Smooth muscle cell (in vitro differentiated cells): ENCODE data around the gene ZNRF1. TPM values are rescaled to one million over a fixed set of nuclear protein-coding genes. Genes with fewer than 3 reads are reported as not detected.
"Not testable (repeated sequence)": the region's sequence is repeated elsewhere in the genome, so short reads cannot be mapped to it uniquely, and the experiment has no call there.

Source experiments
- DNase-seq: peaks from one replicate; lab custom pipeline; 2025; ENCODE audit not compliant: unreplicated experiment; lab: John Stamatoyannopoulos, UW
- H2AFZ ChIP-seq: fragments of 200-600 bp; sonication (generic); 2 replicates; pipeline ENCODE4 v1.6.0; 2016; ENCODE audit warnings: antibody characterized with exemption, low read depth, mild to moderate bottlenecking
- H3F3A ChIP-seq: fragments of 200-600 bp; sonication (generic); 2 replicates; pipeline ENCODE4 v1.6.0; 2017; ENCODE audit warnings: antibody characterized with exemption, low read depth
- H3K27ac ChIP-seq: fragments of 200-600 bp; sonication (generic); 2 replicates; pipeline ENCODE4 v1.5.1; 2016; ENCODE audit warnings: low read depth, mild to moderate bottlenecking
- H3K27me3 ChIP-seq: fragments of 200-600 bp; sonication (generic); 2 replicates; pipeline ENCODE4 v1.6.1; 2016; ENCODE audit warnings: low read depth, mild to moderate bottlenecking
- H3K36me3 ChIP-seq: fragments of 200-600 bp; sonication (generic); 2 replicates; pipeline ENCODE4 v1.5.1; 2016; ENCODE audit warnings: low read depth
- H3K4me1 ChIP-seq: fragments of 200-600 bp; sonication (generic); 2 replicates; pipeline ENCODE4 v1.5.1; 2016; ENCODE audit warnings: low read depth
- H3K4me2 ChIP-seq: fragments of 200-600 bp; sonication (generic); 2 replicates; pipeline ENCODE4 v1.6.0; 2016; ENCODE audit warnings: mild to moderate bottlenecking
- H3K4me3 ChIP-seq: fragments of 200-600 bp; sonication (generic); 2 replicates; pipeline ENCODE4 v1.5.1; 2016; ENCODE audit warnings: mild to moderate bottlenecking
- H3K79me2 ChIP-seq: fragments of 200-600 bp; sonication (generic); 2 replicates; pipeline ENCODE4 v1.6.0; 2016; ENCODE audit warnings: low read depth, mild to moderate bottlenecking
- H3K9ac ChIP-seq: fragments of 200-600 bp; sonication (generic); 2 replicates; pipeline ENCODE4 v1.6.0; 2016; ENCODE audit warnings: low read depth
- H3K9me3 ChIP-seq: fragments of 200-600 bp; sonication (generic); replicated peaks from 2 replicates; pipeline ENCODE4 v1.5.1; 2016; ENCODE audit warnings: low read depth
- H4K20me1 ChIP-seq: fragments of 200-600 bp; sonication (generic); 2 replicates; pipeline ENCODE4 v1.6.0; 2016; ENCODE audit warnings: low read depth
- WGBS: methylation state at CpG from one replicate; pipeline ENCODE4 v1.1.7; 2016; ENCODE audit warnings: low lambda C conversion rate; 5-methylcytosine and 5-hydroxymethylcytosine counted together
- polyA plus RNA-seq: library from polyadenylated mRNA; unstranded; fragments of >200 nt; fragmentation: Nextera tagmentation; extraction: Ambion mirVana; gene quantifications from 2 replicates; pipeline ENCODE4 v1.2.1, GENCODE V29; 2016
- total RNA-seq: library from RNA; depleted of rRNA; stranded (reverse); fragments of >200 nt; gene quantifications from 2 replicates; pipeline ENCODE4 v1.2.3, GENCODE V29; 2014
- TF ChIP-seq, protein P1 (sequence below): fragments of 200-600 bp; sonication (generic); IDR thresholded peaks from 2 replicates; pipeline ENCODE4 v1.5.1; 2017; ENCODE audit warnings: borderline replicate concordance, mild to moderate bottlenecking, antibody characterized with exemption; ENCODE audit not compliant: insufficient read depth, poor library complexity, severe bottlenecking

The ZNRF1 gene
- total and polyA plus RNA-seq, 2 experiments from 2014 or later, result 18.2 to 45.4 TPM

DNA sequence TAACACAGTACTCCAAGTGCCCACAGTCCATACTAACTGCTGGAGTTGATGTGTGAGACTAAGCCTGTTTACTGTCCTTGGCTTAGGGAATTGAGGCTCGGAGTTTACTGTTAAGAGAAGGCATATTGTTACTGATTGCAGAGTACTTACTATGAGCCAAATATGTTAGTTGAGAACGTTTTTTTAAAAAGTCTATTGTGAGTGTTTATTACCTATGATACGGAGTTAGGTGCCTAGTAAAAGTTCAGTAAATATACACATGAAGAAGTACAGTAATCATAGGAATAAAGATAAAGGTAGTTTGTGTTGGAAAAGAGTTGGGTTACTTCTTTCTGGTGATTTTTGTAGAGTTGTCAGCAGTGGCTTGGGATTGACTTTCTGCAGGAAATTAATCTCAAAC, 25.4 kb downstream of the ZNRF1 start:
- Histone ChIP-seq H4K20me1 (peaks cover 51% of the 10 kb centered on the region), H3K4me2 (no peak overlapping the region), H3K4me3 (no peak overlapping the region), H3K27ac (no peak overlapping the region), H3K4me1 (no peaks in the 10 kb centered on the region), H3K27me3 (no peaks in the 10 kb centered on the region), H3K36me3 (no peaks in the 10 kb centered on the region), H2AFZ (no peak overlapping the region), H3K9me3 (peaks cover 12% of the 10 kb centered on the region), H3K9ac (no peak overlapping the region), H3K79me2 (peaks cover 69% of the 10 kb centered on the region), H3F3A (no peaks in the 10 kb centered on the region)
- WGBS, result 78% methylated on average over 3 of the region's 3 CpGs
- DNase-seq, result no peak
- TF ChIP-seq, protein P1, sequence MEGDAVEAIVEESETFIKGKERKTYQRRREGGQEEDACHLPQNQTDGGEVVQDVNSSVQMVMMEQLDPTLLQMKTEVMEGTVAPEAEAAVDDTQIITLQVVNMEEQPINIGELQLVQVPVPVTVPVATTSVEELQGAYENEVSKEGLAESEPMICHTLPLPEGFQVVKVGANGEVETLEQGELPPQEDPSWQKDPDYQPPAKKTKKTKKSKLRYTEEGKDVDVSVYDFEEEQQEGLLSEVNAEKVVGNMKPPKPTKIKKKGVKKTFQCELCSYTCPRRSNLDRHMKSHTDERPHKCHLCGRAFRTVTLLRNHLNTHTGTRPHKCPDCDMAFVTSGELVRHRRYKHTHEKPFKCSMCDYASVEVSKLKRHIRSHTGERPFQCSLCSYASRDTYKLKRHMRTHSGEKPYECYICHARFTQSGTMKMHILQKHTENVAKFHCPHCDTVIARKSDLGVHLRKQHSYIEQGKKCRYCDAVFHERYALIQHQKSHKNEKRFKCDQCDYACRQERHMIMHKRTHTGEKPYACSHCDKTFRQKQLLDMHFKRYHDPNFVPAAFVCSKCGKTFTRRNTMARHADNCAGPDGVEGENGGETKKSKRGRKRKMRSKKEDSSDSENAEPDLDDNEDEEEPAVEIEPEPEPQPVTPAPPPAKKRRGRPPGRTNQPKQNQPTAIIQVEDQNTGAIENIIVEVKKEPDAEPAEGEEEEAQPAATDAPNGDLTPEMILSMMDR, result no peak

DNA sequence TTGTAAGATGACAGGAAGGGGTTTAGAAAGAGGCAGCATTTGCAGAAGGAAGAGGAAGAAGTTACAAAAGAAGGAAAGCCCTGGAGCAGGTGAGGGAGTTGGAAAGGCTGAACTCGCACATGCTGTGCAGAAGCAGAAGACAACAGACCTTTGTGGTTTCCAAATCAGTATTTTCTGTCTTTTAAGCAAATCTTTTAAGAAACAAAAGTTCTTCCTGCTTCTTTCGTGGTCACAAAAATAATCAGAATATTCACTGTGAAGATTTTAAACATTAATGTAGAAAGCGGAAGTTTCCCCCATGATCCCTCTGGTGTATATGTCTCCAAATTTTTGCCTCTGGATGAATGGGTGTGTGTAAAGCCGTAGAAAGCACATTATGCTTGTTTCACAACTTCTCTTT, 25.8 kb downstream of the ZNRF1 start:
- TF ChIP-seq, protein P1, result no peak
- Histone ChIP-seq H3K4me1 (no peaks in the 10 kb centered on the region), H3K79me2 (peaks cover 65% of the 10 kb centered on the region), H3K4me2 (no peak overlapping the region), H2AFZ (no peak overlapping the region), H3F3A (no peaks in the 10 kb centered on the region), H3K9ac (no peak overlapping the region), H3K9me3 (peaks cover 12% of the 10 kb centered on the region), H3K36me3 (no peaks in the 10 kb centered on the region), H3K27me3 (no peaks in the 10 kb centered on the region), H3K4me3 (no peak overlapping the region), H4K20me1 (peaks cover 53% of the 10 kb centered on the region), H3K27ac (no peak overlapping the region)
- DNase-seq, result no peak
- WGBS, result 69% methylated on average over 4 of the region's 4 CpGs

DNA sequence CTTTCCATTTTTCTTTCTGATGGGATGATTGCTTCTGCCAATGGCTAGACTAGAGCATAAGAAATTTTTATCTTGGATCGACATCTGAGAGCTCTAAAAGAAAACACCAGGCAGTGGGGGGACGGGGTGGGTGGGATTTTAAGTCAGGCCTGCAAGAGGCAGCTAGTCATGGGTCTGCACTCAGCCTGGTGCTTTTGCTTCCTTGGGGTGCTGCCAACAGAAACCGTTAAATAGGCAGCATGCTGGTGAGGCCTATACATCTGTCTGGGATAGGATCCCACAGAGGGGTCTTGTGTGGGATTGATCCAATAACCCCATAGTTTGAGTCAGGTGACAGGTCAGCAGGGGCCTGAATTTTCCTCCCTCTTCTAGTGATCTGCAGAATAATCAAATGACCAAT, 26.9 kb downstream of the ZNRF1 start:
- peak overlapping the region; percentile 64 for H3K27ac ChIP-seq
- no peak overlapping the region for H3K9ac ChIP-seq
- H3K36me3 ChIP-seq, result no peaks in the 10 kb centered on the region
- peak overlapping the region; percentile 16 for H3K4me2 ChIP-seq
- H3K4me1 ChIP-seq, result no peaks in the 10 kb centered on the region
- no peak for DNase-seq
- no peaks in the 10 kb centered on the region for H3F3A ChIP-seq
- H3K9me3 ChIP-seq, result peaks cover 12% of the 10 kb centered on the region
- H4K20me1 ChIP-seq, result peaks cover 55% of the 10 kb centered on the region
- H3K79me2 ChIP-seq, result peaks cover 64% of the 10 kb centered on the region
- H3K27me3 ChIP-seq, result no peaks in the 10 kb centered on the region
- 81% methylated on average over 3 of the region's 3 CpGs for WGBS
- H3K4me3 ChIP-seq, result no peak overlapping the region
- H2AFZ ChIP-seq, result no peak overlapping the region
- TF ChIP-seq, protein P1, result no peak

DNA sequence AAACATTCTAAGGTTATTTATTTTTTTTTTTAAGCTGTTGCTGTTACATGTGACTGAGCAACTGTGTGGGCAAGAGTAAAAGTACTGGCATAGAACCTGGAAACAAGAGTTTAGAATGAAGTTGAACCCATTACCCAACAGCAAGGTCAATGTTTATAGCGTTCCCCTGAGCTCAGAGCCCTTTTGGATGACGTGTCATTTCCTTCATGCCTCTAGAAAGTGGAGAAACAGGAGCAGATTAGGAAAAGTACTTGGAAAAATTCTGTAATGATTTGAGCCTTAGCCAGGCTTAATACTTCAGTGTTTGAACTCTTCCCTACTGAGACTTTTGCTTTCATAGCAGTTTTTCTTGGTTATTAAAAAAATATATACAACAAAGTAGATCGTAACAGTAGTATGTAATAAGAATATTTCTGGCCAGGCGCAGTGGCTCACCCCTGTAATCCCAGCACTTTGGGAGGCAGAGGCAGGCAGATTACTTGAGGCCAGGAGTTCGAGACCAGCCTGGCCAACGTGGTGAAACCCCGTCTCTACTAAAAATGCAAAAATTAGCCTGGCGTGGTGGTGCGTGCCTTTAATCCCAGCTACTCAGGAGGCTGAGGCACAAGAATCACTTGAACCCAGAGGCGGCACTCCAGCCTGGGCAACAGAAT, 27.5 kb downstream of the ZNRF1 start:
- 65% methylated on average over 10 of the region's 10 CpGs for WGBS
- not testable (repeated sequence) for H3K36me3 ChIP-seq, H2AFZ ChIP-seq, H3K4me1 ChIP-seq, H3K9me3 ChIP-seq, H3F3A ChIP-seq, H3K4me3 ChIP-seq, H3K27me3 ChIP-seq, H3K9ac ChIP-seq, DNase-seq
- Histone ChIP-seq H4K20me1 (peaks cover 58% of the 10 kb centered on the region), H3K79me2 (peaks cover 64% of the 10 kb centered on the region), H3K4me2 (peak overlapping the region; percentile 16), H3K27ac (peak overlapping the region; percentile 64)
